H1 (cell line): ENCODE results near the gene KIZ. TPM values are rescaled to one million over a fixed set of nuclear protein-coding genes. Genes with fewer than 3 reads are reported as not detected.

Source experiments
- CTCF ChIA-PET: fragments of 300-600 bp; sonication (Branson Sonifier 250); formaldehyde crosslinking; loops from one replicate; lab custom pipeline; 2021; ENCODE audit not compliant: partially characterized antibody; lab: Charles Lee
- POLR2A ChIA-PET: fragments of 300-600 bp; sonication (Branson Sonifier 250); formaldehyde crosslinking; loops from one replicate; lab custom pipeline; 2021; ENCODE audit warnings: inconsistent platforms; ENCODE audit not compliant: partially characterized antibody; lab: Charles Lee
- DNase-seq, 2 experiments: peaks; one replicate each; pipeline versions ENCODE4 v3.0.0 to v3.0.0-alpha.2; 2010 to 2022; ENCODE audit warnings: low spot score in 2 of 2, low read depth in 1 of 2, mixed read lengths in 1 of 2
- FAIRE-seq: peaks from 2 replicates; lab custom pipeline; 2011; peaks lifted over from hg19 to GRCh38; lab: Jason Lieb, UNC
- H2AFZ ChIP-seq: 2 replicates; pipeline ENCODE4 v1.8.1; 2012; ENCODE audit warnings: low read length, inconsistent platforms
- H2AK5ac ChIP-seq: 2 replicates; pipeline ENCODE4 v1.6.1; 2013; ENCODE audit warnings: low read depth, low read length
- H2BK120ac ChIP-seq: replicated peaks from 2 replicates; pipeline ENCODE3; 2013; ENCODE audit warnings: low read depth, low read length, inconsistent platforms
- H2BK12ac ChIP-seq: 2 replicates; pipeline ENCODE4 v1.6.1; 2013; ENCODE audit warnings: low read depth, low read length
- H2BK15ac ChIP-seq: 2 replicates; pipeline ENCODE4 v1.6.1; 2013; ENCODE audit warnings: low read length
- H2BK20ac ChIP-seq: 2 replicates; pipeline ENCODE4 v1.6.1; 2013; ENCODE audit warnings: low read length
- H2BK5ac ChIP-seq: 2 replicates; pipeline ENCODE4 v1.6.1; 2013; ENCODE audit warnings: low read depth, low read length
- H3K14ac ChIP-seq: 2 replicates; pipeline ENCODE4 v1.6.1; 2013; ENCODE audit warnings: inconsistent platforms; ENCODE audit not compliant: insufficient read length
- H3K18ac ChIP-seq: 2 replicates; pipeline ENCODE4 v1.6.1; 2013; ENCODE audit warnings: low read length; ENCODE audit errors: extremely low read depth
- H3K23ac ChIP-seq: 2 replicates; pipeline ENCODE4 v1.6.1; 2013; ENCODE audit warnings: inconsistent platforms; ENCODE audit not compliant: insufficient read length
- H3K23me2 ChIP-seq: 2 replicates; pipeline ENCODE4 v1.6.1; 2013; ENCODE audit warnings: low read depth, low read length
- H3K27ac ChIP-seq: 2 replicates; pipeline ENCODE4 v1.6.1; 2011; ENCODE audit warnings: low read depth, low read length, inconsistent platforms
- H3K27me3 ChIP-seq, 4 experiments: replicated peaks in 1 of 4; 1 replicate in 1 of 4; 2 replicates in 3 of 4; pipeline versions ENCODE4 v1.6.1 to v1.8.1; 2011 to 2013; ENCODE audit warnings: low read length in 3 of 4, mild to moderate bottlenecking in 3 of 4, inconsistent platforms in 2 of 4, mixed read lengths in 2 of 4, moderate library complexity in 1 of 4; ENCODE audit not compliant: control insufficient read depth in 3 of 4, insufficient read depth in 3 of 4; ENCODE audit errors: extremely low read depth in 1 of 4
- H3K36me3 ChIP-seq, 4 experiments: 2 replicates each; pipeline versions ENCODE4 v1.6.1 to v1.8.1; 2011 to 2013; ENCODE audit warnings: mild to moderate bottlenecking in 4 of 4, low read length in 3 of 4, moderate library complexity in 2 of 4, control low read depth in 1 of 4, inconsistent platforms in 1 of 4; ENCODE audit not compliant: insufficient read depth in 4 of 4, control insufficient read depth in 2 of 4
- H3K4ac ChIP-seq: replicated peaks from 2 replicates; pipeline ENCODE3; 2013; ENCODE audit warnings: low read length, low read depth, mixed read lengths, inconsistent platforms; ENCODE audit not compliant: insufficient read length
- H3K4me1 ChIP-seq, 4 experiments: replicated peaks in 1 of 4; 1 replicate in 1 of 4; 2 replicates in 3 of 4; pipeline versions ENCODE4 v1.6.1 to v1.8.1; 2011 to 2013; ENCODE audit warnings: low read length in 3 of 4, inconsistent platforms in 2 of 4, mixed read lengths in 1 of 4; ENCODE audit not compliant: insufficient read depth in 4 of 4, control insufficient read depth in 3 of 4
- H3K4me2 ChIP-seq, 2 experiments: 2 replicates each; pipeline versions ENCODE4 v1.6.1 to v1.8.1; 2011 to 2013; ENCODE audit warnings: low read depth in 2 of 2, low read length in 2 of 2, control low read depth in 1 of 2, inconsistent platforms in 1 of 2, mild to moderate bottlenecking in 1 of 2; ENCODE audit not compliant: insufficient read depth in 1 of 2
- H3K4me3 ChIP-seq, 4 experiments: fragments of 200-600, 300-600 bp in 1 of 4; sonication (generic), shearing (Covaris generic), sonication (Bioruptor Twin) in 1 of 4; 2 replicates each; pipeline versions ENCODE4 v1.5.1 to v1.8.1; 2011 to 2016; ENCODE audit warnings: low read length in 4 of 4, low read depth in 3 of 4, control low read depth in 2 of 4, inconsistent platforms in 2 of 4, mild to moderate bottlenecking in 2 of 4, mixed read lengths in 1 of 4, moderate library complexity in 1 of 4; ENCODE audit not compliant: insufficient read depth in 2 of 4; ENCODE audit errors: extremely low read depth in 1 of 4
- H3K56ac ChIP-seq: replicated peaks from 2 replicates; pipeline ENCODE3; 2013; ENCODE audit warnings: low read depth, mild to moderate bottlenecking, mixed read lengths, low read length, inconsistent platforms; ENCODE audit not compliant: insufficient read length
- H3K79me1 ChIP-seq: 2 replicates; pipeline ENCODE4 v1.6.1; 2013; ENCODE audit warnings: low read depth, low read length, control low read depth
- H3K79me2 ChIP-seq, 2 experiments: 2 replicates each; pipeline versions ENCODE4 v1.6.1 to v1.8.1; 2012 to 2013; ENCODE audit warnings: low read length in 2 of 2, mild to moderate bottlenecking in 2 of 2, inconsistent platforms in 1 of 2; ENCODE audit not compliant: insufficient read depth in 2 of 2, control insufficient read depth in 1 of 2
- H3K9ac ChIP-seq, 4 experiments: replicated peaks in 1 of 4; 1 replicate in 1 of 4; 2 replicates in 3 of 4; pipeline versions ENCODE4 v1.6.1 to v1.8.1; 2011 to 2013; ENCODE audit warnings: low read depth in 3 of 4, low read length in 3 of 4, control low read depth in 2 of 4, mild to moderate bottlenecking in 2 of 4, moderate library complexity in 2 of 4, inconsistent platforms in 1 of 4; ENCODE audit errors: extremely low read depth in 1 of 4
- H3K9me3 ChIP-seq, 2 experiments: 2 replicates each; pipeline versions ENCODE4 v1.6.1 to v1.8.1; 2012 to 2013; ENCODE audit warnings: mild to moderate bottlenecking in 2 of 2, moderate library complexity in 2 of 2, control low read depth in 1 of 2, inconsistent platforms in 1 of 2, low read depth in 1 of 2, low read length in 1 of 2, mixed read lengths in 1 of 2; ENCODE audit not compliant: insufficient read depth in 2 of 2
- H4K20me1 ChIP-seq, 2 experiments: replicated peaks in 1 of 2; 2 replicates each; pipeline versions ENCODE3 to v1.8.1; 2011 to 2013; ENCODE audit warnings: inconsistent platforms in 2 of 2, low read length in 2 of 2, mild to moderate bottlenecking in 1 of 2; ENCODE audit not compliant: insufficient read depth in 2 of 2, control insufficient read depth in 1 of 2
- H4K5ac ChIP-seq: 2 replicates; pipeline ENCODE4 v1.6.1; 2013; ENCODE audit warnings: low read length, low read depth, mixed read lengths, inconsistent platforms; ENCODE audit not compliant: insufficient read length
- H4K8ac ChIP-seq: 2 replicates; pipeline ENCODE4 v1.8.0; 2013; ENCODE audit warnings: mild to moderate bottlenecking, moderate library complexity, low read length, inconsistent platforms; ENCODE audit not compliant: insufficient read depth; ENCODE audit errors: extremely low read depth
- H4K91ac ChIP-seq: replicated peaks from 2 replicates; pipeline ENCODE3; 2013; ENCODE audit warnings: low read length, mixed read lengths, inconsistent platforms; ENCODE audit not compliant: insufficient read length
- BACH1 ChIP-seq: IDR thresholded peaks from 2 replicates; pipeline ENCODE4 v1.6.1; 2012; ENCODE audit warnings: low read length, improper control_type of control experiment
- CTBP2 ChIP-seq: IDR thresholded peaks from 2 replicates; pipeline ENCODE4 v1.7.0; 2011; ENCODE audit warnings: borderline replicate concordance, mild to moderate bottlenecking, moderate library complexity, mixed read lengths, low read length; ENCODE audit not compliant: insufficient read depth, insufficient read length
- NANOG ChIP-seq: IDR thresholded peaks from 2 replicates; pipeline ENCODE4 v1.6.1; 2011; ENCODE audit warnings: low read length, low read depth, mild to moderate bottlenecking, inconsistent platforms; ENCODE audit not compliant: insufficient read depth, poor library complexity, severe bottlenecking
- POLR2A ChIP-seq, 2 experiments: IDR thresholded peaks; 1 replicate in 1 of 2; 2 replicates in 1 of 2; pipeline ENCODE4 v1.6.1; 2011; ENCODE audit warnings: low read depth in 2 of 2, low read length in 2 of 2, mild to moderate bottlenecking in 2 of 2; ENCODE audit errors: control extremely low read depth in 1 of 2
- POU5F1 ChIP-seq: IDR thresholded peaks from 2 replicates; pipeline ENCODE4 v1.6.1; 2011; ENCODE audit warnings: low read depth, mild to moderate bottlenecking, low read length, moderate library complexity
- RFX5 ChIP-seq: IDR thresholded peaks from 2 replicates; pipeline ENCODE4 v1.6.1; 2011; ENCODE audit warnings: low read depth, low read length, improper control_type of control experiment, borderline replicate concordance
- RXRA ChIP-seq: IDR thresholded peaks from 2 replicates; pipeline ENCODE4 v1.6.1; 2011; ENCODE audit warnings: low read depth, mild to moderate bottlenecking, low read length, moderate library complexity; ENCODE audit not compliant: insufficient read depth
- TAF1 ChIP-seq: IDR thresholded peaks from 2 replicates; pipeline ENCODE4 v1.6.1; 2011; ENCODE audit warnings: mild to moderate bottlenecking, low read depth, low read length
- polyA plus RNA-seq, 7 experiments: library from polyadenylated mRNA; depleted of rRNA in 3 of 7; stranded (reverse) in 5 of 7; unstranded in 2 of 7; fragments of >200 nt in 5 of 7; fragments of 200-250 nt in 2 of 7; gene quantifications; 1 replicate in 5 of 7; 2 replicates in 1 of 7; 4 replicates in 1 of 7; pipeline versions ENCODE4 v1.2.1 to v1.2.3, GENCODE V29; 2011 to 2013; ENCODE audit warnings: missing spikeins in 2 of 7, mixed read lengths in 2 of 7
- total RNA-seq: library from RNA; stranded (reverse); fragmentation: NEBNext Ultra II Directional; extraction: Animal tissue kit (Norgen Biotek cat#: 25700); gene quantifications from 2 replicates; pipeline ENCODE4 v1.2.1, GENCODE V29; 2021

Gene KIZ
- total and polyA plus RNA-seq, 2 of the 8 experiments (the other 6 are each of a cell fraction or from before 2014, with no cell fraction given), result 13.0 to 51.7 TPM

DNA sequence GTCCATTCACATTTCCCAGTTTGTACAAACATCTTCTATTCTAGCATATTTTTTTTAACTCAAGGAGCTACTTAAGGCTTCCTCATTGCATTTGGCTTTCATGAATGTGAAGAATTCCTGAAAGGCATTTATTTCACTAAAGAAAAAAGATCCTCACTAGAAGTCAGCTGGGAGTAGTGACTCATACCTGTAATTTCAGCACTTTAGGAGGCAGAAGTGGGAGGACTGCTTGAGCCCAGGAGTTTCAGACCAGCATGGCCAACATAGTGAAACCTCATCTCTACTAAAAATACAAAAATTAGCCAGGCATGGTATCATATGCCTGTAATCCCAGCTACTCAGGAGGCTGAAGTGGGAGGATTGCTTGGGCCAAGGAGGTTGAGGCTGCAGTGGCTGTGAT, 146.4 kb downstream of the KIZ start:
- Histone ChIP-seq H3K4me3 (no peak overlapping the region), H3K23ac (no peak overlapping the region)

More for the DNA sequence above, 146.4 kb downstream of the KIZ start:
- no peak overlapping the region for H2BK5ac ChIP-seq
- DNase-seq, result no peak
- no peak overlapping the region for H2BK120ac ChIP-seq
- H3K9me3 ChIP-seq, result 0 out of 4 replicates have a peak, but pooled peaks cover 0 to 1% of the 10 kb centered on the region in 2 experiments
- no peak overlapping the region for H4K91ac ChIP-seq
- FAIRE-seq, result no peak
- H2AFZ ChIP-seq, result no peak overlapping the region
- TF ChIP-seq BACH1 (no peak), TAF1 (no peak), CTBP2 (no peak), NANOG (no peak), POLR2A (IDR thresholded peaks at IDR 0.05; ENCODE audit: control extremely low read depth in 1 of 2, low read depth in 2 of 2, low read length in 2 of 2) (no peak), RFX5 (no peak), RXRA (no peak), POU5F1 (no peak)
- no peak overlapping the region for H3K4ac ChIP-seq
- H4K8ac ChIP-seq, result no peak overlapping the region
- H3K18ac ChIP-seq, result no peak overlapping the region
- H3K14ac ChIP-seq, result no peak overlapping the region
- H4K5ac ChIP-seq, result no peak overlapping the region
- ChIA-PET CTCF (interaction anchor here (1.1 to 1.8 kb wide), 2 partner anchors 37 to 47 kb away, joined by 3 to 5 read pairs; no protein-coding TSS in a partner anchor), POLR2A (no interaction called here)
- no peaks in the 10 kb centered on the region for H3K79me1 ChIP-seq
- no peaks in the 10 kb centered on the region for H3K4me1 ChIP-seq
- H2BK15ac ChIP-seq, result no peak overlapping the region
- H2BK20ac ChIP-seq, result no peak overlapping the region
- H3K27me3 ChIP-seq, result no peaks in the 10 kb centered on the region
- no peak overlapping the region for H3K4me2 ChIP-seq
- no peak overlapping the region for H3K27ac ChIP-seq
- H4K20me1 ChIP-seq, result no peaks in the 10 kb centered on the region
- H3K79me2 ChIP-seq, result no peaks in the 10 kb centered on the region
- H3K23me2 ChIP-seq, result no peaks in the 10 kb centered on the region
- H2AK5ac ChIP-seq, result no peak overlapping the region
- no peak overlapping the region for H3K56ac ChIP-seq
- H3K36me3 ChIP-seq, result no peaks in the 10 kb centered on the region
- no peak overlapping the region for H2BK12ac ChIP-seq
- no peak overlapping the region for H3K9ac ChIP-seq
